Hepatocyte (in vitro differentiated cells): ENCODE measurements around the gene IRF4. TPM values are rescaled to one million over a fixed set of nuclear protein-coding genes. Genes with fewer than 3 reads are reported as not detected.

Source experiments
- DNase-seq: peaks from one replicate; pipeline ENCODE4 v3.0.0-alpha.2; 2016; ENCODE audit warnings: low spot score
- H2AFZ ChIP-seq: fragments of 200-600 bp; sonication (generic); 2 replicates; pipeline ENCODE4 v1.6.0; 2016; ENCODE audit warnings: antibody characterized with exemption, mild to moderate bottlenecking
- H3K27ac ChIP-seq: fragments of 200-600 bp; sonication (generic); 2 replicates; pipeline ENCODE4 v1.5.1; 2016; ENCODE audit warnings: mild to moderate bottlenecking
- H3K27me3 ChIP-seq: fragments of 200-600 bp; sonication (generic); 2 replicates; pipeline ENCODE4 v1.6.1; 2016
- H3K36me3 ChIP-seq: fragments of 200-600 bp; sonication (generic); replicated peaks from 2 replicates; pipeline ENCODE4 v1.5.1; 2016; ENCODE audit warnings: low read depth; ENCODE audit not compliant: insufficient read depth
- H3K4me1 ChIP-seq: fragments of 200-600 bp; sonication (generic); 2 replicates; pipeline ENCODE4 v1.5.1; 2016; ENCODE audit warnings: mild to moderate bottlenecking, moderate library complexity; ENCODE audit not compliant: insufficient read depth
- H3K4me2 ChIP-seq: fragments of 200-600 bp; sonication (generic); 2 replicates; pipeline ENCODE4 v1.6.0; 2016
- H3K4me3 ChIP-seq: fragments of 200-600 bp; sonication (generic); 2 replicates; pipeline ENCODE4 v1.5.1; 2016; ENCODE audit warnings: mild to moderate bottlenecking
- H3K79me2 ChIP-seq: fragments of 200-600 bp; sonication (generic); 2 replicates; pipeline ENCODE4 v1.6.0; 2017; ENCODE audit warnings: mild to moderate bottlenecking
- H3K9me2 ChIP-seq: fragments of 200-600 bp; sonication (generic); replicated peaks from 2 replicates; pipeline ENCODE4 v1.6.0; 2017; ENCODE audit warnings: mild to moderate bottlenecking; ENCODE audit not compliant: insufficient read depth
- H3K9me3 ChIP-seq: fragments of 200-600 bp; sonication (generic); 2 replicates; pipeline ENCODE4 v1.5.1; 2016; ENCODE audit warnings: low read depth, mild to moderate bottlenecking
- H4K20me1 ChIP-seq: fragments of 200-600 bp; sonication (generic); 2 replicates; pipeline ENCODE4 v1.6.0; 2016; ENCODE audit warnings: mild to moderate bottlenecking; ENCODE audit not compliant: insufficient read depth, poor library complexity, severe bottlenecking
- CTCF ChIP-seq: fragments of 200-600 bp; sonication (generic); IDR thresholded peaks from 2 replicates; pipeline ENCODE4 v1.5.1; 2016; ENCODE audit warnings: antibody characterized with exemption, mild to moderate bottlenecking; ENCODE audit not compliant: poor library complexity
- EZH2 ChIP-seq: fragments of 200-600 bp; sonication (generic); IDR thresholded peaks from 2 replicates; pipeline ENCODE4 v1.6.1; 2016; ENCODE audit warnings: antibody characterized with exemption, mild to moderate bottlenecking, borderline replicate concordance
- EZH2phosphoT487 ChIP-seq: fragments of 200-600 bp; sonication (generic); IDR thresholded peaks from one replicate; pipeline ENCODE4 v1.6.1; 2018; ENCODE audit warnings: antibody characterized with exemption, mild to moderate bottlenecking, low read depth, moderate library complexity; ENCODE audit not compliant: unreplicated experiment, severe bottlenecking
- WGBS: methylation state at CpG from one replicate; pipeline ENCODE4 v1.1.6; 2016; ENCODE audit warnings: low lambda C conversion rate; ENCODE audit errors: missing lambda C conversion rate; 5-methylcytosine and 5-hydroxymethylcytosine counted together
- polyA plus RNA-seq: library from polyadenylated mRNA; unstranded; fragments of >200 nt; fragmentation: Nextera tagmentation; extraction: Ambion mirVana; gene quantifications from 2 replicates; pipeline ENCODE4 v1.2.1, GENCODE V29; 2016
- total RNA-seq: library from RNA; depleted of rRNA; stranded (reverse); fragments of >200 nt; gene quantifications from 2 replicates; pipeline ENCODE4 v1.2.3, GENCODE V29; 2014

Gene IRF4
- total and polyA plus RNA-seq, 2 experiments from 2014 or later, result 0.02 to 0.23 TPM

GRCh38 chr6:449486-450419 is 58.2 kb downstream of the IRF4 start:
- no peaks in the 10 kb centered on the region for H3K4me1 ChIP-seq
- no peak overlapping the region for H2AFZ ChIP-seq
- H3K27ac ChIP-seq, result no peak overlapping the region
- H3K9me2 ChIP-seq, result no peaks in the 10 kb centered on the region
- no peaks in the 10 kb centered on the region for H3K9me3 ChIP-seq
- no peak for DNase-seq
- no peak overlapping the region for H3K4me3 ChIP-seq
- H3K79me2 ChIP-seq, result no peaks in the 10 kb centered on the region
- H4K20me1 ChIP-seq, result no peaks in the 10 kb centered on the region
- no peak for TF ChIP-seq EZH2phosphoT487
- no peak for TF ChIP-seq EZH2
- TF ChIP-seq CTCF, result no peak
- WGBS, result 95% methylated on average over 59 of the region's 62 CpGs
- no peaks in the 10 kb centered on the region for H3K27me3 ChIP-seq
- no peaks in the 10 kb centered on the region for H3K36me3 ChIP-seq
- no peak overlapping the region for H3K4me2 ChIP-seq

- Histone ChIP-seq H3K4me1 (no peaks in the 10 kb centered on the region), H4K20me1 (no peaks in the 10 kb centered on the region), H2AFZ (no peak overlapping the region), H3K36me3 (no peaks in the 10 kb centered on the region), H3K9me2 (no peaks in the 10 kb centered on the region), H3K9me3 (no peaks in the 10 kb centered on the region), H3K4me3 (no peak overlapping the region), H3K27ac (no peak overlapping the region), H3K27me3 (no peaks in the 10 kb centered on the region), H3K79me2 (no peaks in the 10 kb centered on the region), H3K4me2 (no peak overlapping the region)
- 93% methylated on average over 12 of the region's 12 CpGs for WGBS
- no peak for DNase-seq
- TF ChIP-seq CTCF (no peak), EZH2 (no peak), EZH2phosphoT487 (no peak)
These were observed 59.8 kb downstream of the IRF4 start for GRCh38 chr6:451336-451735.

- DNase-seq, result no peak
- TF ChIP-seq EZH2phosphoT487 (no peak), CTCF (no peak), EZH2 (no peak)
- H4K20me1 ChIP-seq, result no peaks in the 10 kb centered on the region
- H2AFZ ChIP-seq, result no peak overlapping the region
- H3K36me3 ChIP-seq, result no peaks in the 10 kb centered on the region
- H3K27me3 ChIP-seq, result no peaks in the 10 kb centered on the region
- no peaks in the 10 kb centered on the region for H3K9me3 ChIP-seq
- H3K27ac ChIP-seq, result no peak overlapping the region
- whole genome bisulfite sequencing, result 93% methylated on average over 8 of the region's 8 CpGs
- H3K9me2 ChIP-seq, result no peaks in the 10 kb centered on the region
- no peak overlapping the region for H3K4me3 ChIP-seq
- no peaks in the 10 kb centered on the region for H3K4me1 ChIP-seq
- H3K79me2 ChIP-seq, result no peaks in the 10 kb centered on the region
- H3K4me2 ChIP-seq, result no peak overlapping the region
These were observed 60.3 kb downstream of the IRF4 start for GRCh38 chr6:451847-452246.
